HL-60 (cell line): Measurements from ENCODE around the gene KIAA1755.

ENCODE experiments used
- CTCF ChIP-seq: IDR thresholded peaks from one replicate; pipeline ENCODE4 v1.5.1; 2011; ENCODE audit warnings: low read length, control low read depth, inconsistent platforms; ENCODE audit not compliant: insufficient read depth
- GABPA ChIP-seq: IDR thresholded peaks from 2 replicates; pipeline ENCODE4 v1.6.1; 2012; ENCODE audit warnings: low read depth
- POLR2AphosphoS5 ChIP-seq: IDR thresholded peaks from 2 replicates; pipeline ENCODE4 v1.6.1; 2012; ENCODE audit warnings: low read depth
- REST ChIP-seq: IDR thresholded peaks from 2 replicates; pipeline ENCODE4 v1.6.1; 2012; ENCODE audit warnings: low read depth; ENCODE audit not compliant: insufficient replicate concordance

- TF ChIP-seq CTCF: no peak
- no peak for TF ChIP-seq REST
- no peak for TF ChIP-seq POLR2AphosphoS5
- no peak for TF ChIP-seq GABPA
Measured at GRCh38 chr20:38202982-38203293, 57.6 kb downstream of the KIAA1755 start.
